Measurements from ENCODE around the gene CFAP299.

Gene CFAP299

DNA sequence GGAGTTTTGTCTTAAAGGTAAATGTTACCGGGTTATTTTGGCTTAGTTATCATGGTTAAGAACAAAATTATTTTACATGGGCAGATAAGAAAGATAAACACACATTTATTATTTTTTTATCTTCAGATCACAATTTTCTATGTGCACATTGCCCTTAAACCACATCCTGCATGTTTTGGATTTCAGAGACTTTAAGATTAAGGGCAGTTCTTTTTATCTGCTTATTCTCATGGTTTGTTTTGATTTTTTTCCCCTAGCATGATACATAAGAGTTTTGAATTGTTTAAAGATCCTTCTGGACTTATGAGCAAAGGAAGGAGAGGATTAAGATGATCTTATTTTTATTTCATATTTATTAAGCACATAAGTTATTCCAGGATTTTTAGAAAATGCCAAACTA is 504.9 kb downstream of the CFAP299 start:
- DNase-seq (ENCODE audit: low read depth) = no peak

DNA sequence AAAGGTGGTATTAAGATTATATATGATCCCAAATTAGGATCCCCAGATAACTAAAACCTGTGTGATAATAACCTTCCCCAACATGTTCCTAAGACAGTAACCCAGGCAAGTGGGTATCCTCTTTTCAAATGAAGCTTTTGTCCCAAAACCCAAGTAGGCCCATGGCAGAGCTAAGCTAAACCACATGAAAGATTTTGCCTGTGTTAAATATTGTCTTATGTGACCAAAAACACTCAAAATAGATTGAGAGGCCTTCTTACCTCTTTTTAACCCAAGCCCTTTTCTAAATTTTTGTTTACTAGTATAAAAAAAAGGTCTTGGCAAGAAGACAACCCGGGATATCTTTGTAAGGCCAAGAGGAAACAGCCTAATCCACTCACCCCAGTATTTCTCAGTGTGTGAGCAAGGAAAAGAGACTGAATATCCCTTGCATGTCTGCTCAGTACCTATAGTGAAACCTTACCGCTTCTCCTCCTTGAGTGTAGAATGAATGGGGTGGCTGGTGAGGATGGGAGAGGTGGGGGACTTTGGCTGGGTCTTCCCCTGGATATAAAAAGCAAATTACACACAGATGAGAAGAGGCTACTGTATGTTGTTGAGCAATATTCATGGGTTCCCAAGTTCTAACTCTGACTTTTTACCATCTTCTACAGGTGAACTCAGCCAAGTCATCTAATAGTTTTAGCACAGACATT is 506.2 kb downstream of the CFAP299 start:
- DNase-seq (ENCODE audit: low read depth) = no peak

DNA sequence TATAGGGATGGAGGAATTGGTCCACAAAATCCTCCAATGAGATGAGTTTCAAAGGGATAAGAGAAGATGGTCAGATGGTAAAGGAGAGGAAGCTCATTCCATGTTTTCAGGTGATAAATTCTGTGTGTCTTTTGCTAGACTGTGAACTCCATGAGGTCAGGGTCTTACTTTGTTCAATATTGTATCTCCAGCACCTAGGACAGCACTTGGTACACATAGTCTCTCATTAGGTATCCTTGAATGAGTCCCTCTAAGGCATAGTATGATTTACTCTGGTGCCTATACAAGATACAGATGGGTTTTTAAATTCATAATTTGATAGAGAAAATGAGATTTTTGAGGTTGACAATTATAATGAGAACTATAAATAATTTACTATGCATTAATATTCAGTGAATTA is 510.7 kb downstream of the CFAP299 start:
- no peak for DNase-seq (ENCODE audit: low read depth)

DNA sequence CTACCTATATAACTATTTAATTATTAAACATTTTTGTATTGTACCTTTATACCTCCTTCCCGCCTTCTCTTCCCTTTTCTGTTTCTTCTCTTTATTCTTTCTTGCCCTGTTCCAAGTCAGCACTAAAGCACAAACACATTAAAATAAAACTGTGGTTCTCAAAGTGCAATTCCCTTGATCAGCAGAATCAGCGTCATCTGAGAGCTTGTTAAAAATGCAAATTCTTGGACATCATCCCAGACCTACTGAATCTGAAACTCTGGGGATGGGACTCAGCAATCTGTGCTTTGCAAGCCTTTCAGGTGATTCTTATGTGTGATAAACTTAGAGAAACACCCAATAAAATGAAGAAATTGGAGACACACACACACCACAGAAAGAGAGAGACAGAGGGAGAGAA is 516.5 kb downstream of the CFAP299 start:
- no peak for DNase-seq (ENCODE audit: low read depth)

DNA sequence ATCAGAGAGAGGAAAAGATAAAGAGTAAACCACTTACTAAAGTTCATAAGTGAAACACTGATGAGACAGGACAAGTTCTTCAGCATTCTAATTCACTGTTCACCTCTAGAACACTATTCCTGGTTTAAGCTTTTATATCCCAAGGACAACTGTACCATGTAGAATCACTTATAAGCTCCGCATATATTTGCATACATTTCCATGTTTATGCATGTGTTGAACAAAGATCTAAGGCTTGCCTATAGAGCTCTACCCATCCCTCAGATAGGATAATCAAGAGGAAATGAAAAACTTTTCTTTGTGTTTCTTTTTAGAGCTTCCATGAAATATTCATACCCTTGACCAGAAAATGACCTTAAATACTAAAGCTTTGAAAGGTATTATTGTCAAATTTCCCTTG is 538.0 kb downstream of the CFAP299 start:
- DNase-seq (ENCODE audit: low read depth) = no peak

DNA sequence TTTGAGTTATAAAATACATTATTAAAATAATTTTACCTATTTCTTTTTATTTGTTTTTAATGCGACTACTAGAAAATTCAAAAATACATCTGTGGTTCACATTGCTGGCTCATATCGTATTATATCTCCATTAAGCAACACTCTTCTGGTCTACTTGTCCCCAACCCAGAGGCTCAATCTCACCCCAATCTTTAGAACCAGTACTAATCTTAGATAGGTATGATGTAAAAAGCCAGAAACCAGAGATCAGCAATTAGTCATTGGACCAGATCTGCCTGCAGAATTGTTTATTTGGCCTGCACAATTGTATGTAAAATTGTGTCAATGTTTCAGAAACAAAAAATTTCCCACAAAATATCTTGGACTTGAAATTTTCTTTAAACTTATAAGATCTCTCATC is 539.4 kb downstream of the CFAP299 start:
- DNase-seq (ENCODE audit: low read depth) = no peak

DNA sequence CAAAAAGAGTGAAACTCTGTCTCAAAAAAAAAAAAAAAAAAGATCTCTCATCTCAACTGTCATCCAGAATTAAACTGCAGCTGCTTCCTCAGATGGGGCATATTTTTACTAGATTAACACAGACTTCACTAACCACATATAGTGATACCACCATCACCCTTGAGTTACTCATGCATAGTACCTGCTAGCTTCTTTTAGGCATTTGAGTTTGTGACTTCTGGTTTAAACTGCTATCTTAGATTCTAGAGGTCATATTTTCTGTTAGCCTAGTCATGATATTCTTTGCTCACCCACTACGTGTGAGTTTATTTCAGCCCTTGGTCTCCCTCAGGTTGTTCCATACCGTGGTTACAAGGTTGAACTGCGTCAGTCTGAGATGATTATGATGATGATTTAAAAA is 540.1 kb downstream of the CFAP299 start:
- no peak for DNase-seq (ENCODE audit: low read depth)

DNA sequence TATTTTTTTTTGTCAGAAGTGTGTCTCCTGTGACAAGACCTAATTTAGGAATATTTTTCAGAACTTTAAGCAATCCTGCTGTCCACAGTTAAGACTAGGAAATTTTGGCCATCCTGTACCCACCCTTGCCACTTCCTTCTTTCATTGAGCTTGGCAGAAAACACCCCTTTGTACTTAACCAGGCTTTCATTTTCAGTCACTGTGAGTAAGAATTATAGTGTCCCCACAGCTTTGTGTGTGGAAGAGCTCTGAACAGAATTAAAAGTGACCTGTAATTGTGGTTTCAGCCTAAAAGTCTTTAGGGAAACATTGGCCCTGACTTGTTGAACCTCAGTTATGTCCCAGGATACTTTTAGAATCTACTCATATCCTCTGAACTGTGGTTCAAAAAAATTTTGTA is 541.3 kb downstream of the CFAP299 start:
- peak; percentile 18 for DNase-seq (ENCODE audit: low read depth)

DNA sequence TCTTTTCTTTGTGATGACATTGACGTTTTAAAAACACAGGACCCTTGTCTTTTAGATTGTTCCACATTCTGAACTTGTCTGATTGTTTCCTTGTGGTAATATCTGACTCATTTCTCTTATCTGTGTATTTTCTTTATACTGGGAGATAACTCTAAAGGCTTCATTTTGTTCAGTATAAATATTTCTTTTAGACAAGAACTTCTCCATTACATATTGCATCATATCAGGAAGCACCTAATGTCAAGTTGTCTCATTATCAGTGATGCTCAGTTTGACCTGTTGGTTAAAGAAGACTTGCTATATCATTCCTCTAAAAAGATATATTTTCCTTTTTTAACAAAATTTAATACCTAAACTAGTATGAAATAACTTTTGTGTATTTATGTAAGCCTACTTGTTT is 542.7 kb downstream of the CFAP299 start:
- no peak for DNase-seq (ENCODE audit: low read depth)

DNA sequence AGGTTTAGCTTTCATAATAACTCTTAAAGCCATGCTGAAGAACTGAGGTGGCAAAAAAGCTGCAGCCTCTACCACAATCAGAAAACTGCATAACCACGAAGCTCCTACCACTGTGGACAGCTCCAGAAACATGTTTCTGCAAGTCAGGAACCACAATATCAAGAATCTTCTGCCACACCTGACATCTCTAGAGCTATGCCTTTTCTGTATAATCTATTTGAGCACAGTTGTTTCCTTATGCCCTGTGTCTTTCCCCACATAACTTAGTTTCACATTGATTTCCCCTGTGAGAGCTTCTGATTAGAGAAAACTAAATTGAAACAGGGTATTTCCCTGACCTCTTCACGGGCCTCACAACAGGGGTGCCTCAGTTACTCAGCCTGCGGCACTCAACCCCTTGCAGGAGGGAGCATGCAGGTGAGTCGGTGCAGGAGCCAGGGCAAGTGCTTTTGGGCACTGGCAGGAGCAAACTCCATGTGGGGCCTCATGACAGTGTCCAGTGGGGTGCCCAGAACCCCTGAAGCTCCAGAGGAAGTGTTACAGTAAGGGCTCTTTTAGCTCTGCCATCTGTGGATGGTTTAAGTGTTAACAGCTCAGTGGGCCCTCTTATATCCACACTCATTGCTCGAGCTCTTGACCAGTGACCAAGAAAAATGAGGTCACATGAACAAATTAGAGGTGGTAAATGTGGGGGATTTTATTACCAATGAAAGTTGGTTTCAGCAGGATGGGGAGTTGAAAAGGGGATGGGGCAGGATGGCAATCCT is 562.2 kb downstream of the CFAP299 start:
- no peak for DNase-seq (ENCODE audit: low read depth)

DNA sequence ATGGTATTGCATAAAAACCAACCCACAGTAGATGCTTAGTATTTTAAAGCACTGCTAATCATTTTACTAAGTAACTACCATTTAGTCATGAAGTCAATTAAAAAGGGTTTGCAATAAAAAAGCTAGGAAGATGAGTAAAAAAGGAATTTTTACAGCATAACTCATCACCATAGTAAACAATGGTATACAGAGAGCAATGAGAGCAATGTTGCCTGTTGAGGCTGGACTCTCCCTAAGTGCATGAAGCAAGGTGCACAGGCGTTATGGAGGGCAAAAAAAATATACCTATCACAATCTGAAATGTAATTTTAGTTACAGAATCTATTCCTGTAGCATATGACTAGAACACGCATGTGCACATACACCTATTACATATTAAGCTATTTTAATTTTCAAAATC is 565.4 kb downstream of the CFAP299 start:
- no peak for DNase-seq (ENCODE audit: low read depth)

DNA sequence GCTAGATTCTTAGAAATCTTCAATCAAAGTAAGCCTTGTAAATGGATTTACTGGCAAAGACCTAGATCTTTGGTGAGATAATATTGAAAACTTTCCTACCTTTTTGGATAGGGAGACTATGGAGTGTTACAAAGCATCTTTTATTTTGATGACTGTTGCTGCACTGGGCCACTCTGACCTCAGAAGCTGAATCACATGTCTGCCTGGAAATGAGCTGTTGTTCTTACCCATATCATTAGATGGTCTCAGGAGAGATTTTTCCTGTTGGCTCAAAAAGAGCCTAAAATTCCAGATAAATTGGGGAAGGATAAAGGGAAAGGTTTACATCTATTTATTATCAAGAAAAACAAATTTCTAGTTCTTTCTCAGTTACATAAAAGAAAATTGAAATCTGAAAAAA is 567.5 kb downstream of the CFAP299 start:
- peak; percentile 29 for DNase-seq (ENCODE audit: low read depth)

DNA sequence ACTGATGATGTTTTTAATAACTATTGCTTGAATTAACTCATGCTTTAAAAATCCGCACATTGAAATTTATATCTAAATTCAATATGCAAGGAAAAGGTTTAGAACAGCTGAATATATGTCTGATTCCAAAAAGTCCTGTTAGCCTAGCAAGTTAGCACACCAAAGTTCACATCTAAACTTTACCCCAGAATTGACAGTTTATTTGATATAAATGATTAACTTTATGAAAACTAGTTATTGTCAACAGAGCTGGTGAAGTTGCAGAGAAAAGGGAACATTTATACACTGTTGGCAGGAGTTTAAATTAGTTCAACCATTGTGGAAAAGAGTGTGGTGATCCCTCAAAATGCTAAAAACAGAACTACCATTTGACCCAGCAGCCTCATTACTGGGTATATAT is 574.4 kb downstream of the CFAP299 start:
- no peak for DNase-seq (ENCODE audit: low read depth)

DNA sequence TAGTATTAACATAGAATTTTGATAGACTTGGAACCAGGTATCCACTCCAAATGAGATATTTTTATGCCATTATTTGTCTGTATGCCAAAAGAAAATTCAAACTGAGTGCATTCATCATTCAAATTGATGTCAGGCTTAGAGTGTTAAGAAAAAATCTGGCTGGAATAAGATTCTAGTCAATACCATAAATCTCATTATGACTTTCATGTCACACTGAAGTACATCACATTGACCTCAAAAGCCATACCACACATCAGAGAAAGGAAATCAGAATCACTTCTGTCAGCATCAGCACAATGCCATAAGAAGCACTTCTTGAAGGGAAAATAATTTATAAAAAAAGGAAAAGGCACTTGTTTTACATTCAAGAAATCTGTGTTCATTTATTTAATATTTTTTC is 575.9 kb downstream of the CFAP299 start:
- no peak for DNase-seq (ENCODE audit: low read depth)

DNA sequence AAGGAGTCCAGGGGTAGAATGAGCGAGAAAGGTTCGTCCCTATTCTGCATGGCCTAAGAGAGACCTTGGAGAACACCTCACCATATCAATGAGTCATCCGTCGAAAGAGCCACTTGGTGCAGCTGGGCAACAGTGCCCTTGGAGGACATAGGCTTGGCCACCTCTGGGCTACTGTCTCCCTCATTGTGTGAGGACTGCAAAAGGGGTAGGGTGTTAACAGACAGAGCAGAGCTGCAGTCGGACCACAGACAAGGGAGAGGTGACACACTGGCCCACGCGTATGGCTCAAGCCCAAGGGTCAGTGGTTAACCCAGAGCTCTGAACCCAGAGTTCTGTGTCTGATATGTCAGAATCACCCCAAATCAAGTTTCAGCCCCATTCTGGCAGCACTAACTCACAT is 576.8 kb downstream of the CFAP299 start:
- no peak for DNase-seq (ENCODE audit: low read depth)

DNA sequence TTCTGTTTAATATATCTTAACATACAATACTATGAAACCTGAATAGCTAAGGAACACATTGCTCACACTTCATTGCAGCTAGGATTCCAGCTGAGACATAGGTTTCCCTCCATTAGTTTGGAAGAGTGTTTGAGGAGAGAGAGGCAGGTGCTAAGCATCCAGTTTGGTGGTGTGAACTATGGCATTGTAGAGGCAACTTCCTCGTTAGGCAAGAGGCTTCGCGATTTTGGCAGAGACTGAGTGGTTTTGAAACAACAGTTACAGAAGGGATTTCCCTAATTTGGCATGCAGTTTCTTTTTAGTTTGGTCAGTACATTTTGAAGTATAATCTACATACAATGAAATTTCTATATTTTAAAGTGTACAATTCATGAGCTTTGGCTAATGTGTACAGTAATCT is 577.9 kb downstream of the CFAP299 start:
- DNase-seq (ENCODE audit: low read depth) = no peak

DNA sequence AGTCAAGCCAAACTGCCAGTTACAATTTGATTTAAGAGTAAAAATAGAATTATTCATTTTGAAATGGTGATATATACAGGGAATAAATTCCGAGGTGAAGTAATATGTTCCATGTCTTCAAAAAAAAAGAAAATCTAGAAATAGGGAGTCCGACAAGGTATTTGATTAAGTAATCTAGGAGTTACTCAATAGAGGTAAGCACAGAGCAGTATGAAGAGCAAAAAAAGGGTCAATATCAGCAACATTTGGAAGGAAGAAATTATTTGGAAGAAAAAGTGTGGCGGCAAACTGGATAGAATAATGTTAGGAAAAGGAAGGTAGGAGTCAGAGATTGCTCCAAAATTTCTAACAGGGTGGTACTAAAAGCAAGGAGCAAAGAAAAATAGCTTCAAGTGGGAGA is 581.2 kb downstream of the CFAP299 start:
- DNase-seq (ENCODE audit: low read depth) = no peak

DNA sequence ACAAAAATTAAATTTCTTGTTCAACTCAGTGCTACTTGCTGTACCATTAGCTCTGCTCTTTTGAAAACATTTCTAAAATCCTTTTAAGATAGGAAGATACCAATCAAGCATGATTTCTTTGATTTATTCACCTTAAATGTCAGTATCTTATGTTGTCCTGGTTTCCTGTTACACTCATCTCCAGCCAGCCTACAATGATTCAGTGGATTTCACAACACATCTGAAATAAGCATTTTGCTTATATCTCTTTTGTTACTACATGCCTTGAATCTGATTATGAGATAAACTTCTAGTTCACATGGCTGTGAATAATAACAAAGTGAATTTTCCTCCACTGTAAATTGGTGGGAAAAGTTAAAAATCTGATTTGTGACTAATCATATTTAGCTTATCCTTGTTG is 582.5 kb downstream of the CFAP299 start:
- peak; percentile 16 for DNase-seq (ENCODE audit: low read depth)

DNA sequence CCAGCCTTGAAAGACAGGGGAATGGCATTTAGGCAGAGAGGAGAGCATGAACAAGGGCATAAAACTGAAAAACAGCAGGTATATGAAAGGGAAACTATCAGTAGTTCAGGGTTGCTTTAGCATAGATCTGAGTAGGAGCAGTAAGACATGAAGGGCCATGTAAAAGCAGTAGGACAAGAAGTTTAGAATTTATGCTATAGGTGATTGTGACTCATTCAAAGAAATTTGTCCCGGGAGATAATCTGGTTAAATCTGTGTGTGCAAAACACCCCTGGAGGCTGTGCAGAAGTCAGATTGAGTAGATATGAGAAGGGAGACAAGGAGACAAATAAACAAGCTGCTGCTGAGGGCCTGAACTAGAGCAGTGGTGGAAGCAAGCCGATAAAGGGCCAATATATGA is 585.9 kb downstream of the CFAP299 start:
- no peak for DNase-seq (ENCODE audit: low read depth)

DNA sequence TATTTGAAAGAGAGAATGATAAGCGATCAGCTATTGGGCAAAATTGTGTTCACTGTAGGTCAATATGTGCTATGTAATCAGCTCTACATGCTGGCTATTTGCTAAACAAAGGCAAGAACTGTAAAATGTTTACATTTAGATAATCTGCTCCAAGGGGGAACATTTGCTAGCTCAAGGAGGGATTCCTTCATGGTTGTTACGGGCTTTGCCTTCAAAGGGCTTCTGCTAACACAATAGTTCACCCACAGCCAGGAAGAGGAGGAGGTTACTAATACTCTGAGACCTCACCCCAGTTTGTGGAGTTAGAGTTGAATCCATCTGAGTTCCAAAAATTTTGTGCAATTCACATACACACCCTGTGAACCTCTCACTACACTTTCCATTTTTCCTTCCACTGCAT is 587.4 kb downstream of the CFAP299 start:
- no peak for DNase-seq (ENCODE audit: low read depth)

DNA sequence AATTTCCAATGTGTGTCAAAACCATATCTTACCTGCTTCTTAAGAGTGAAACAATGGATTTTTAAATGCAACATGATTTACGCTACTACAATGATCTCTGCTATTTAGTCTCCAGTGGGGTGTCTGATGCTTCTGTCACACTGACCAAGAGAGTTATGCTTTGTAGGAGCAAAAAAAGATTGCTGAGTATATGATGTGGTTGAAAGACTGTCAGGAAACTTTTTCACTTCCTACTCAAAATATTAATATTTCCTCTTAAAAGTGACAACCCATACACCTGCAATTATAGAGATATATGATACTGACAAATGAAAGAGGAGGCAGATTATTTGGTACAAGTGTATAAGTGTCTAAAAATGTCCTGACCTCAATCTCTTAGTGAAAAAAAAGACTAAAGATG is 589.8 kb downstream of the CFAP299 start:
- DNase-seq (ENCODE audit: low read depth) = no peak

DNA sequence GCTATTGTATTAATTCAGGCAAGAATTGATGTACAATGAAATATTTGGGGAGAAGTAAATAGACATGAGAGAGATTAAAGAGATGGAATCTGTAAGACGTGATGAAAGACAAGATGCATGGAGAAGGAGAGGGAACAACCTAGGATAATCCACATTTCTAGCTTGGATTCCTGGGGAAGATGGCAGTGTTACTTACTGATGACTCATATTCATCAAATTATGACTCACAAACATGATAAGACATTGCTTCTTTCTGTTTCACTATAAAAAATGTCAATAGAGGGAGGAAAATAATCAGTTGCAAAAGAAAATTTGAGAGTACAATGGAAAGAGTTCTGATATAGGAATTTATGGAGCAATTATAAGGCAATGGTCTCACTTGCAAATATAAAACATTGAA is 590.9 kb downstream of the CFAP299 start:
- no peak for DNase-seq (ENCODE audit: low read depth)

DNA sequence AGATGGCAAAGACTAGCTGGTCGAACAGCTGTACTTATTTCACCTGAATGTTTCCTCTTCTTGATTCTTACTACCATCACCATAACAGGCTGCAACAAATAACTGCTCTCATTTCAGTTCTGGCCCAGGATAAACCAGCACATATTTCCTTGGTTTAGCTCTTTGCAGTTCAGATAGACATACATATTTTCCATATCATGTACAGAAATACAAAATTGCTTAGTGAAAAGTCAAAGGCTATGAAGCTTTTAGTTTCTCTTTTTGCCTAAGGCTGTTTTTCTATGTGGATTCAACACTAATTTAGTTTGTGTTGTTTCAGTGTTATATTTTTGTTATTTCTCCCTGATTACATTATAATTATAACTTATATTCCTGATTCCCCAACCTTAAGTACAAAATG is 591.4 kb downstream of the CFAP299 start:
- DNase-seq (ENCODE audit: low read depth) = no peak

DNA sequence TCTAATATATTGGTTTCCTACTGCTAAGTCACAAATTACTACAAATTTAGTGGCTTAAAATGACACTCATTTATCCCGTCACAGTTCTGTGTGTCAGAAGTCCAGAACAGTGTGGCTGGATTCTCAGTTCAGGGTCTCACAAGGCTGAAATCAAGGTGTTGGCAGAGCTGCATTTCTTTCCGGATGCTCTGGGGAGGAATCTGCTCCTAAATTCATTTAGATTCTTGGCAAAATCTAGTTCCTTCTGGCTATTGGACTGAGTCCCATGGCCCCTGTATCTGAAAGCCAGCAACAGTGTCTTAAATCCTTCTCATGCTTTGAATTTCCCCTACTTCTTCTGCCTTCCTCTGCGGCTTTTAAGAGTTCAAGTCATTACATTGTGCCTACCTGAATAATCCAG is 591.9 kb downstream of the CFAP299 start:
- no peak for DNase-seq (ENCODE audit: low read depth)
